ENCODE results near the gene POLDIP2. TPM values are rescaled to one million over a fixed set of nuclear protein-coding genes. Genes with fewer than 3 reads are reported as not detected.
A peak's percentile ranks its signal among the peaks of the same experiment; 100 is the strongest.

The POLDIP2 gene
- total and polyA plus RNA-seq, 9 of the 15 experiments (the other 6 are each of a cell fraction or from before 2014, with no cell fraction given) = 22.0 to 137 (median 104) TPM

DNA sequence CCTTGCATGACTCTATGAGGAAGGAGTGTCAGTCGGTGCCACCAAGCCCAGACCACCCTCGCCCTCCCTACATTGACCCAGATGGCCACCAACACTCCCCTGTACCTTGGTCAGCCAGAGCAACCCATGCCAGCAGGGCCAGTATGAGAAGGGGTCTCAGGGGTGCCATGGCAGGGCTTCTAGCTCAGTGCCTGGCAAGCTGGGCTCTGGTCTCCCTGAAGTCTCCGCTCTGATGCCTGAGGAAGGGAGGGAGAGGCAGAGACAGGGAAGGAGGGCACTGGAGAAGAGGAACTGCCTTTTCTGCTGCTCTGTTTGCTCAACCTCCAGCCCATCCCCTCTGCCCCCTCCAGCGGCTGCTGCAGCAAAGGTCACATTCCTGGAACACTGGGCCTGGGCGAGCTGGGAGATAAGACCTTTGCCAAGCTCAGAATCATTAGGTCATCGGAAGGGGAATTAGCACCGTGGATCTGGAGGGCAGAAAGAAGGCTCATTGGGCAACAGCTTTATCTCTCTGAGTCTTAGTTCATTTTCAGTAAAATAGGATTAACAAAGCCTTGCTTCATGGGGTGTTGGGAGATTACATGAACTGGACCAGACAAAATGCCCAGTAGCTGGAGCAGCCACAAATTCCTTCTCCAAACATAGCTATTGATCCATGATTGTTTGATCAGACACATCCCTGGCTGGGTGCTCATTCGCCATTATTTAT is 12.9 kb upstream of the POLDIP2 start, which contains the start of gene VTN (continued):
- no peak for TF ChIP-seq MYBL2 (IDR thresholded peaks at IDR 0.05; ENCODE audit: low read depth)
- TF ChIP-seq MYBL2 (CRISPR knock-in tag; IDR thresholded peaks at IDR 0.05; ENCODE audit: borderline replicate concordance) = no peak
- 0 out of 2 replicates have a peak, but pooled peaks have one; percentile 36 for TF ChIP-seq SMARCA4 (IDR thresholded peaks at IDR 0.05)
- TF ChIP-seq EHMT2 (IDR thresholded peaks at IDR 0.05) = no peak
- TF ChIP-seq KAT7 (CRISPR knock-in tag; IDR thresholded peaks at IDR 0.05; ENCODE audit: borderline replicate concordance) = no peak
- TF ChIP-seq KLF16 (IDR thresholded peaks at IDR 0.05) = no peak
- no peak for TF ChIP-seq E2F4 (CRISPR knock-in tag; IDR thresholded peaks at IDR 0.05; ENCODE audit: low read depth)
- no peak for TF ChIP-seq ZNF311 (CRISPR knock-in tag; IDR thresholded peaks at IDR 0.05)
- no peak for TF ChIP-seq GTF2E2 (tag; IDR thresholded peaks at IDR 0.05)
- TF ChIP-seq TBL1XR1 (IDR thresholded peaks at IDR 0.05; ENCODE audit: low read length in 2 of 2) = no peak; a peak in 1 of 4 replicates
- no peak for TF ChIP-seq ZNF551 (CRISPR knock-in tag; IDR thresholded peaks at IDR 0.05)
- no peak for TF ChIP-seq JUNB (CRISPR knock-in tag; conservative IDR thresholded peaks at IDR 0.05)
- TF ChIP-seq HMGXB4 (CRISPR knock-in tag; IDR thresholded peaks at IDR 0.05) = no peak
- TF ChIP-seq DMBX1 (CRISPR knock-in tag; IDR thresholded peaks at IDR 0.05; ENCODE audit: borderline replicate concordance) = no peak
- TF ChIP-seq POLR3G (IDR thresholded peaks at IDR 0.05; ENCODE audit: extremely low read depth, insufficient read length, insufficient replicate concordance) = no peak
- TF ChIP-seq TAF1 (IDR thresholded peaks at IDR 0.05; ENCODE audit: control insufficient read depth, extremely low read depth, insufficient read depth, low read length, severe bottlenecking) = no peak
- TF ChIP-seq GABPA (tag; conservative IDR thresholded peaks at IDR 0.05; ENCODE audit: low read depth) = no peak
- no peak for TF ChIP-seq PURB (CRISPR knock-in tag; IDR thresholded peaks at IDR 0.05; ENCODE audit: low read depth)
- TF ChIP-seq SNAPC5 (CRISPR knock-in tag; IDR thresholded peaks at IDR 0.05) = no peak
- TF ChIP-seq ESRRB (CRISPR knock-in tag; IDR thresholded peaks at IDR 0.05; ENCODE audit: borderline replicate concordance) = no peak
- no peak for TF ChIP-seq FIP1L1 (IDR thresholded peaks at IDR 0.05; ENCODE audit: low read depth, low read length, poor library complexity, severe bottlenecking)
- TF ChIP-seq, protein P1, sequence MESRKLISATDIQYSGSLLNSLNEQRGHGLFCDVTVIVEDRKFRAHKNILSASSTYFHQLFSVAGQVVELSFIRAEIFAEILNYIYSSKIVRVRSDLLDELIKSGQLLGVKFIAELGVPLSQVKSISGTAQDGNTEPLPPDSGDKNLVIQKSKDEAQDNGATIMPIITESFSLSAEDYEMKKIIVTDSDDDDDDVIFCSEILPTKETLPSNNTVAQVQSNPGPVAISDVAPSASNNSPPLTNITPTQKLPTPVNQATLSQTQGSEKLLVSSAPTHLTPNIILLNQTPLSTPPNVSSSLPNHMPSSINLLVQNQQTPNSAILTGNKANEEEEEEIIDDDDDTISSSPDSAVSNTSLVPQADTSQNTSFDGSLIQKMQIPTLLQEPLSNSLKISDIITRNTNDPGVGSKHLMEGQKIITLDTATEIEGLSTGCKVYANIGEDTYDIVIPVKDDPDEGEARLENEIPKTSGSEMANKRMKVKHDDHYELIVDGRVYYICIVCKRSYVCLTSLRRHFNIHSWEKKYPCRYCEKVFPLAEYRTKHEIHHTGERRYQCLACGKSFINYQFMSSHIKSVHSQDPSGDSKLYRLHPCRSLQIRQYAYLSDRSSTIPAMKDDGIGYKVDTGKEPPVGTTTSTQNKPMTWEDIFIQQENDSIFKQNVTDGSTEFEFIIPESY (CRISPR knock-in tag; IDR thresholded peaks at IDR 0.05) = no peak
- TF ChIP-seq PHF21A (IDR thresholded peaks at IDR 0.05; ENCODE audit: borderline replicate concordance, low read depth) = no peak
- TF ChIP-seq NR2F6 (CRISPR knock-in tag; IDR thresholded peaks at IDR 0.05) = no peak
- no peak for TF ChIP-seq POLR2G (IDR thresholded peaks at IDR 0.05; ENCODE audit: low read depth, low read length)

Data from K562 (cell line).